ENCODE results near the gene DUS2. TPM values are rescaled to one million over a fixed set of nuclear protein-coding genes. Genes with fewer than 3 reads are reported as not detected.
A peak's percentile ranks its signal among the peaks of the same experiment; 100 is the strongest.

The DUS2 gene
- total RNA-seq, 1 experiment from 2014 or later = 27.9 TPM

DNA sequence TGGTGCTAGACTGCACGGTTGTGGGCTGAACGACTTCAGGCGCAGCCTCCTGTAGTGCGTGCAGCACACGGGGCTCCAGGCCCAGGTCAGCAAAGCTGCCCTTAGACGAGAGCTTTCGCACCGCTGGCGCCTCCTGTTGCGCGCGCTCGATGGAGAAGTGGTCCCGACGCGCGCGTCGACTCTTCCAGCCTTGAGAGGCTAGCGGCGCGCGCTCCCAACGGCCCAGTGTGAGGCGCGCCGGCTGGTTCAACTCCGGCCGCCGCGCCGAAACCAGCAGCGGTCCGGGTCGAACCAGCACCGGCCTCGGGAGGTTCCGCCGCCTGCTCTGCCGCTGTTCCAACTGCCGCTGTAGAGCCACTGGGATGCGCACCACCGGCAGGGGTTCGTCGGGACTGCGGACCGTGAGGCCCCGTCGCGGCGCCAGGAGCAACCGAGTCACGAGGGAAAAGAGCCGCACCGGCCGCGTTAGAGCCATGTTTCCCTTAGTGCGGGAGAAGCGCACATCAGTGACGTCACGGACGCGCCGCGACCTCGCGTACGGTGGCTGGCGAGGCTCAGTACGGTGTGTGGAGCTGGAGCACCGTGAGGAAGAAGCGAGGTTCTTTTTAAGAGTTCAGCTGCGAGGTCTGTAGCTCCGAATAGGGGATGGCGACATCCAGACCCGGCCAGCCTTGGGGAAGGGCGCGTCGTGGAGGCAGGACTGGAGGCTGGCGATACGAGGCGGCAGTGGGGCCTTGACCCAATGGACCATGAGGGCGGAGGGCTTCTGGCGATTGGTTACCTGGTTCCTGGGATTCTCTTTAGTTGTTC is at the start of gene DUS2, which contains the start of gene DDX28 (continued):
- peak; percentile 84; the same call in 1 of the 2 replicates for TF ChIP-seq SMAD3 (CRISPR knock-in tag; IDR thresholded peaks at IDR 0.05; ENCODE audit: borderline replicate concordance)
- TF ChIP-seq RELA (CRISPR knock-in tag; IDR thresholded peaks at IDR 0.05; ENCODE audit: borderline replicate concordance) = peak; percentile 92; the same call in 1 of the 2 replicates
- TF ChIP-seq, protein P1, sequence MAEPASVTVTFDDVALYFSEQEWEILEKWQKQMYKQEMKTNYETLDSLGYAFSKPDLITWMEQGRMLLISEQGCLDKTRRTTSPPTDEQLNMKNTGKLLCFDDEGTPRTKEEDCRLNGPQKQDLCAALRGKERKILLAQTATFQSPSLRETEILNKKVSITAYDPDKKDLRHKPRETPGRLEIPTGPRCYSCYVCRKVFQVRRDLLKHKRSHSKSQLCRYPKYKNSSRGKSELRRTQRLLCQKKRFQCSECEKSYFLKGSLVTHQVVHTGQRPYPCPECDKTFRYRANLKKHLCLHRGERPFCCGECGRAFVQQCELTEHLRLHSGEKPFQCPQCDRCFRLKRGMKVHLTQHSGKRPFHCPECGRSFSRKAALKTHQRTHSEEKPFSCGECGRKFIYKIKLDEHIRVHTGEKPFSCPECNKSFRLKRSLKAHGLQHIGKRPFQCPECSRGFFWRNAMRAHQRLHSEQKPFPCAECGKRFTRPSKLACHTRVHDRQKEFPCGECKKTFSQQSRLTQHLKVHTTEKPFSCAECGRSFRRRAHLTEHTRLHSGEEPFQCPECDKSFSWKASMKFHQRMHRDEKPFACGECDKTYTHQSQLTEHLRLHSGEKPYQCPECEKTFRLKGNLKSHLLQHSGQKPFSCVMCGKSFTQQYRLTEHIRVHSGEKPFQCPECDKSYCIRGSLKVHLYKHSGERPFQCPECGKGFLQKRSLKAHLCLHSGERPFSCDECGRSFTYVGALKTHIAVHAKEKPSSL (CRISPR knock-in tag; conservative IDR thresholded peaks at IDR 0.05) = no peak
- TF ChIP-seq JUN (CRISPR knock-in tag; IDR thresholded peaks at IDR 0.05) = peak; percentile 83; the same call in 1 of the 2 replicates
- TF ChIP-seq, protein P2, sequence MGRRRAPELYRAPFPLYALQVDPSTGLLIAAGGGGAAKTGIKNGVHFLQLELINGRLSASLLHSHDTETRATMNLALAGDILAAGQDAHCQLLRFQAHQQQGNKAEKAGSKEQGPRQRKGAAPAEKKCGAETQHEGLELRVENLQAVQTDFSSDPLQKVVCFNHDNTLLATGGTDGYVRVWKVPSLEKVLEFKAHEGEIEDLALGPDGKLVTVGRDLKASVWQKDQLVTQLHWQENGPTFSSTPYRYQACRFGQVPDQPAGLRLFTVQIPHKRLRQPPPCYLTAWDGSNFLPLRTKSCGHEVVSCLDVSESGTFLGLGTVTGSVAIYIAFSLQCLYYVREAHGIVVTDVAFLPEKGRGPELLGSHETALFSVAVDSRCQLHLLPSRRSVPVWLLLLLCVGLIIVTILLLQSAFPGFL (CRISPR knock-in tag; IDR thresholded peaks at IDR 0.05; ENCODE audit: borderline replicate concordance) = no peak; the same call in 1 of the 2 replicates
- TF ChIP-seq, protein P3, sequence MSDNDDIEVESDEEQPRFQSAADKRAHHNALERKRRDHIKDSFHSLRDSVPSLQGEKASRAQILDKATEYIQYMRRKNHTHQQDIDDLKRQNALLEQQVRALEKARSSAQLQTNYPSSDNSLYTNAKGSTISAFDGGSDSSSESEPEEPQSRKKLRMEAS (CRISPR knock-in tag; IDR thresholded peaks at IDR 0.05) = peak; percentile 97
- peak; percentile 21; the same call in 1 of the 2 replicates for TF ChIP-seq TP53 (CRISPR knock-in tag; IDR thresholded peaks at IDR 0.05)
- TF ChIP-seq, protein P4, sequence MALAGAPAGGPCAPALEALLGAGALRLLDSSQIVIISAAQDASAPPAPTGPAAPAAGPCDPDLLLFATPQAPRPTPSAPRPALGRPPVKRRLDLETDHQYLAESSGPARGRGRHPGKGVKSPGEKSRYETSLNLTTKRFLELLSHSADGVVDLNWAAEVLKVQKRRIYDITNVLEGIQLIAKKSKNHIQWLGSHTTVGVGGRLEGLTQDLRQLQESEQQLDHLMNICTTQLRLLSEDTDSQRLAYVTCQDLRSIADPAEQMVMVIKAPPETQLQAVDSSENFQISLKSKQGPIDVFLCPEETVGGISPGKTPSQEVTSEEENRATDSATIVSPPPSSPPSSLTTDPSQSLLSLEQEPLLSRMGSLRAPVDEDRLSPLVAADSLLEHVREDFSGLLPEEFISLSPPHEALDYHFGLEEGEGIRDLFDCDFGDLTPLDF (CRISPR knock-in tag; IDR thresholded peaks at IDR 0.05) = peak; percentile 86; the same call in 1 of the 2 replicates
- TF ChIP-seq, protein P5, sequence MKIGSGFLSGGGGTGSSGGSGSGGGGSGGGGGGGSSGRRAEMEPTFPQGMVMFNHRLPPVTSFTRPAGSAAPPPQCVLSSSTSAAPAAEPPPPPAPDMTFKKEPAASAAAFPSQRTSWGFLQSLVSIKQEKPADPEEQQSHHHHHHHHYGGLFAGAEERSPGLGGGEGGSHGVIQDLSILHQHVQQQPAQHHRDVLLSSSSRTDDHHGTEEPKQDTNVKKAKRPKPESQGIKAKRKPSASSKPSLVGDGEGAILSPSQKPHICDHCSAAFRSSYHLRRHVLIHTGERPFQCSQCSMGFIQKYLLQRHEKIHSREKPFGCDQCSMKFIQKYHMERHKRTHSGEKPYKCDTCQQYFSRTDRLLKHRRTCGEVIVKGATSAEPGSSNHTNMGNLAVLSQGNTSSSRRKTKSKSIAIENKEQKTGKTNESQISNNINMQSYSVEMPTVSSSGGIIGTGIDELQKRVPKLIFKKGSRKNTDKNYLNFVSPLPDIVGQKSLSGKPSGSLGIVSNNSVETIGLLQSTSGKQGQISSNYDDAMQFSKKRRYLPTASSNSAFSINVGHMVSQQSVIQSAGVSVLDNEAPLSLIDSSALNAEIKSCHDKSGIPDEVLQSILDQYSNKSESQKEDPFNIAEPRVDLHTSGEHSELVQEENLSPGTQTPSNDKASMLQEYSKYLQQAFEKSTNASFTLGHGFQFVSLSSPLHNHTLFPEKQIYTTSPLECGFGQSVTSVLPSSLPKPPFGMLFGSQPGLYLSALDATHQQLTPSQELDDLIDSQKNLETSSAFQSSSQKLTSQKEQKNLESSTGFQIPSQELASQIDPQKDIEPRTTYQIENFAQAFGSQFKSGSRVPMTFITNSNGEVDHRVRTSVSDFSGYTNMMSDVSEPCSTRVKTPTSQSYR (CRISPR knock-in tag; IDR thresholded peaks at IDR 0.05) = no peak
- TF ChIP-seq ZNF219 (CRISPR knock-in tag; IDR thresholded peaks at IDR 0.05; ENCODE audit: borderline replicate concordance) = no peak
- TF ChIP-seq ZBTB21 (CRISPR knock-in tag; IDR thresholded peaks at IDR 0.05; ENCODE audit: borderline replicate concordance) = no peak
- 0 out of 2 replicates have a peak, but pooled peaks have one; percentile 19 for TF ChIP-seq NR2C2 (CRISPR knock-in tag; IDR thresholded peaks at IDR 0.05)
- TF ChIP-seq MYBL2 (CRISPR knock-in tag; IDR thresholded peaks at IDR 0.05) = peak; percentile 95
- TF ChIP-seq, protein P6, sequence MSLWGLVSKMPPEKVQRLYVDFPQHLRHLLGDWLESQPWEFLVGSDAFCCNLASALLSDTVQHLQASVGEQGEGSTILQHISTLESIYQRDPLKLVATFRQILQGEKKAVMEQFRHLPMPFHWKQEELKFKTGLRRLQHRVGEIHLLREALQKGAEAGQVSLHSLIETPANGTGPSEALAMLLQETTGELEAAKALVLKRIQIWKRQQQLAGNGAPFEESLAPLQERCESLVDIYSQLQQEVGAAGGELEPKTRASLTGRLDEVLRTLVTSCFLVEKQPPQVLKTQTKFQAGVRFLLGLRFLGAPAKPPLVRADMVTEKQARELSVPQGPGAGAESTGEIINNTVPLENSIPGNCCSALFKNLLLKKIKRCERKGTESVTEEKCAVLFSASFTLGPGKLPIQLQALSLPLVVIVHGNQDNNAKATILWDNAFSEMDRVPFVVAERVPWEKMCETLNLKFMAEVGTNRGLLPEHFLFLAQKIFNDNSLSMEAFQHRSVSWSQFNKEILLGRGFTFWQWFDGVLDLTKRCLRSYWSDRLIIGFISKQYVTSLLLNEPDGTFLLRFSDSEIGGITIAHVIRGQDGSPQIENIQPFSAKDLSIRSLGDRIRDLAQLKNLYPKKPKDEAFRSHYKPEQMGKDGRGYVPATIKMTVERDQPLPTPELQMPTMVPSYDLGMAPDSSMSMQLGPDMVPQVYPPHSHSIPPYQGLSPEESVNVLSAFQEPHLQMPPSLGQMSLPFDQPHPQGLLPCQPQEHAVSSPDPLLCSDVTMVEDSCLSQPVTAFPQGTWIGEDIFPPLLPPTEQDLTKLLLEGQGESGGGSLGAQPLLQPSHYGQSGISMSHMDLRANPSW (CRISPR knock-in tag; conservative IDR thresholded peaks at IDR 0.05; ENCODE audit: low read depth) = no peak
- TF ChIP-seq ZNF232 (CRISPR knock-in tag; IDR thresholded peaks at IDR 0.05) = peak; percentile 89; the same call in 1 of the 2 replicates
- TF ChIP-seq NR3C1 (CRISPR knock-in tag; conservative IDR thresholded peaks at IDR 0.05; ENCODE audit: low read depth) = no peak
- peak; percentile 96 for TF ChIP-seq CREB1 (CRISPR knock-in tag; IDR thresholded peaks at IDR 0.05)
- 0 out of 2 replicates have a peak, but pooled peaks have one; percentile 37 for TF ChIP-seq ZNF263 (CRISPR knock-in tag; IDR thresholded peaks at IDR 0.05; ENCODE audit: low read depth)
- TF ChIP-seq, protein P7, sequence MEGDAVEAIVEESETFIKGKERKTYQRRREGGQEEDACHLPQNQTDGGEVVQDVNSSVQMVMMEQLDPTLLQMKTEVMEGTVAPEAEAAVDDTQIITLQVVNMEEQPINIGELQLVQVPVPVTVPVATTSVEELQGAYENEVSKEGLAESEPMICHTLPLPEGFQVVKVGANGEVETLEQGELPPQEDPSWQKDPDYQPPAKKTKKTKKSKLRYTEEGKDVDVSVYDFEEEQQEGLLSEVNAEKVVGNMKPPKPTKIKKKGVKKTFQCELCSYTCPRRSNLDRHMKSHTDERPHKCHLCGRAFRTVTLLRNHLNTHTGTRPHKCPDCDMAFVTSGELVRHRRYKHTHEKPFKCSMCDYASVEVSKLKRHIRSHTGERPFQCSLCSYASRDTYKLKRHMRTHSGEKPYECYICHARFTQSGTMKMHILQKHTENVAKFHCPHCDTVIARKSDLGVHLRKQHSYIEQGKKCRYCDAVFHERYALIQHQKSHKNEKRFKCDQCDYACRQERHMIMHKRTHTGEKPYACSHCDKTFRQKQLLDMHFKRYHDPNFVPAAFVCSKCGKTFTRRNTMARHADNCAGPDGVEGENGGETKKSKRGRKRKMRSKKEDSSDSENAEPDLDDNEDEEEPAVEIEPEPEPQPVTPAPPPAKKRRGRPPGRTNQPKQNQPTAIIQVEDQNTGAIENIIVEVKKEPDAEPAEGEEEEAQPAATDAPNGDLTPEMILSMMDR (IDR thresholded peaks at IDR 0.05) = no peak
- no peak; the same call in 1 of the 2 replicates for TF ChIP-seq KAT7 (CRISPR knock-in tag; IDR thresholded peaks at IDR 0.05; ENCODE audit: borderline replicate concordance)
- TF ChIP-seq ZNF396 (CRISPR knock-in tag; IDR thresholded peaks at IDR 0.05; ENCODE audit: borderline replicate concordance) = no peak
- TF ChIP-seq, protein P8, sequence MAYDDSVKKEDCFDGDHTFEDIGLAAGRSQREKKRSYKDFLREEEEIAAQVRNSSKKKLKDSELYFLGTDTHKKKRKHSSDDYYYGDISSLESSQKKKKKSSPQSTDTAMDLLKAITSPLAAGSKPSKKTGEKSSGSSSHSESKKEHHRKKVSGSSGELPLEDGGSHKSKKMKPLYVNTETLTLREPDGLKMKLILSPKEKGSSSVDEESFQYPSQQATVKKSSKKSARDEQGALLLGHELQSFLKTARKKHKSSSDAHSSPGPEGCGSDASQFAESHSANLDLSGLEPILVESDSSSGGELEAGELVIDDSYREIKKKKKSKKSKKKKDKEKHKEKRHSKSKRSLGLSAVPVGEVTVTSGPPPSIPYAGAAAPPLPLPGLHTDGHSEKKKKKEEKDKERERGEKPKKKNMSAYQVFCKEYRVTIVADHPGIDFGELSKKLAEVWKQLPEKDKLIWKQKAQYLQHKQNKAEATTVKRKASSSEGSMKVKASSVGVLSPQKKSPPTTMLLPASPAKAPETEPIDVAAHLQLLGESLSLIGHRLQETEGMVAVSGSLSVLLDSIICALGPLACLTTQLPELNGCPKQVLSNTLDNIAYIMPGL (CRISPR knock-in tag; IDR thresholded peaks at IDR 0.05) = peak; percentile 80; the same call in 1 of the 2 replicates
